CD14-positive monocyte (primary cell): Measurements from ENCODE around the gene SNPH. TPM values are rescaled to one million over a fixed set of nuclear protein-coding genes. Genes with fewer than 3 reads are reported as not detected.

Experiments used
- DNase-seq, 3 donors: peaks; one replicate each; pipeline ENCODE4 v3.0.0-alpha.2; 2011 to 2022
- H2AFZ ChIP-seq: 2 replicates; pipeline ENCODE4 v1.6.0; 2012; ENCODE audit warnings: mild to moderate bottlenecking, low read depth, low read length, inconsistent platforms; ENCODE audit not compliant: insufficient read depth, poor library complexity, severe bottlenecking
- H3K27ac ChIP-seq, 2 donors: 1 replicate in 1 of 2; 2 replicates in 1 of 2; pipeline ENCODE4 v1.5.1; 2012 to 2013; ENCODE audit warnings: low read length in 2 of 2, control low read depth in 1 of 2, inconsistent platforms in 1 of 2, low read depth in 1 of 2, mild to moderate bottlenecking in 1 of 2
- H3K27me3 ChIP-seq, 2 donors: one replicate each; pipeline versions ENCODE4 v1.6.0 to v1.6.1; 2011 to 2013; ENCODE audit warnings: low read length in 2 of 2; ENCODE audit not compliant: control insufficient read depth in 2 of 2, insufficient read depth in 2 of 2
- H3K36me3 ChIP-seq, 2 donors: replicated peaks in 1 of 2; 1 replicate in 1 of 2; 2 replicates in 1 of 2; pipeline versions ENCODE4 v1.5.1 to v1.6.1; 2012 to 2013; ENCODE audit warnings: low read length in 2 of 2, control low read depth in 1 of 2, inconsistent platforms in 1 of 2, mild to moderate bottlenecking in 1 of 2; ENCODE audit not compliant: insufficient read depth in 2 of 2, control insufficient read depth in 1 of 2
- H3K4me1 ChIP-seq, 2 donors: 1 replicate in 1 of 2; 2 replicates in 1 of 2; pipeline versions ENCODE4 v1.5.1 to v1.6.1; 2012 to 2013; ENCODE audit warnings: low read length in 2 of 2, control low read depth in 1 of 2, inconsistent platforms in 1 of 2, mild to moderate bottlenecking in 1 of 2, moderate library complexity in 1 of 2; ENCODE audit not compliant: insufficient read depth in 2 of 2, control insufficient read depth in 1 of 2
- H3K4me2 ChIP-seq: replicated peaks from 2 replicates; pipeline ENCODE3; 2012; ENCODE audit warnings: low read length, moderate library complexity, mild to moderate bottlenecking; ENCODE audit not compliant: poor library complexity, severe bottlenecking; ENCODE audit errors: extremely low read depth
- H3K4me3 ChIP-seq, 3 experiments: fragments of 200-600 bp in 1 of 3; sonication (generic) in 1 of 3; replicated peaks in 1 of 3; 1 replicate in 2 of 3; 2 replicates in 1 of 3; pipeline ENCODE4 v1.5.1; 2011 to 2013; ENCODE audit warnings: low read length in 3 of 3, mild to moderate bottlenecking in 3 of 3, control low read depth in 2 of 3, low read depth in 2 of 3, inconsistent platforms in 1 of 3, moderate library complexity in 1 of 3
- H3K79me2 ChIP-seq: 2 replicates; pipeline ENCODE4 v1.6.0; 2012; ENCODE audit warnings: mild to moderate bottlenecking, control low read depth, inconsistent platforms, low read length, moderate library complexity; ENCODE audit not compliant: insufficient read depth
- H3K9ac ChIP-seq: 2 replicates; pipeline ENCODE4 v1.6.0; 2017; ENCODE audit warnings: low read length, mild to moderate bottlenecking; ENCODE audit not compliant: insufficient read depth, poor library complexity, severe bottlenecking
- H3K9me3 ChIP-seq, 2 donors: replicated peaks in 1 of 2; 1 replicate in 1 of 2; 2 replicates in 1 of 2; pipeline versions ENCODE4 v1.5.1 to v1.6.1; 2012 to 2013; ENCODE audit warnings: low read length in 2 of 2, control low read depth in 1 of 2; ENCODE audit not compliant: control insufficient read depth in 1 of 2, insufficient read depth in 1 of 2
- H4K20me1 ChIP-seq: 2 replicates; pipeline ENCODE4 v1.6.0; 2012; ENCODE audit warnings: mild to moderate bottlenecking, low read length, control low read depth, moderate library complexity; ENCODE audit not compliant: insufficient read depth
- H3K27ac Mint-ChIP-seq, 7 donors: one replicate each; pipeline ENCODE4 v1.8.0; 2020; ENCODE audit warnings: mild to moderate bottlenecking in 7 of 7, mixed read lengths in 7 of 7, moderate library complexity in 6 of 7, inconsistent platforms in 2 of 7
- H3K27me3 Mint-ChIP-seq, 3 donors: one replicate each; pipeline ENCODE4 v1.8.0; 2021 to 2022; ENCODE audit warnings: low read depth in 3 of 3, mild to moderate bottlenecking in 3 of 3, mixed read lengths in 3 of 3, moderate library complexity in 3 of 3, inconsistent platforms in 1 of 3
- H3K36me3 Mint-ChIP-seq, 2 donors: one replicate each; pipeline ENCODE4 v1.8.0; 2020; ENCODE audit warnings: mixed read lengths in 2 of 2, inconsistent platforms in 1 of 2, mild to moderate bottlenecking in 1 of 2
- H3K4me1 Mint-ChIP-seq: one replicate; pipeline ENCODE4 v1.8.0; 2020; ENCODE audit warnings: mild to moderate bottlenecking, mixed read lengths
- H3K4me3 Mint-ChIP-seq, 2 donors: one replicate each; pipeline ENCODE4 v1.8.0; 2020; ENCODE audit warnings: mild to moderate bottlenecking in 2 of 2, mixed read lengths in 2 of 2, moderate library complexity in 1 of 2
- H3K9me3 Mint-ChIP-seq, 7 donors: one replicate each; pipeline ENCODE4 v1.8.0; 2020 to 2022; ENCODE audit warnings: mixed read lengths in 7 of 7, mild to moderate bottlenecking in 6 of 7, moderate library complexity in 6 of 7, inconsistent platforms in 2 of 7
- CTCF ChIP-seq: fragments of 200-600 bp; IDR thresholded peaks from one replicate; pipeline ENCODE4 v1.8.0; 2022; ENCODE audit warnings: antibody characterized with exemption, mild to moderate bottlenecking
- WGBS: methylation state at CpG from one replicate; pipeline ENCODE4 v1.1.5; 2013; ENCODE audit warnings: missing lambda C conversion rate; ENCODE audit not compliant: insufficient coverage; 5-methylcytosine and 5-hydroxymethylcytosine counted together
- intact Hi-C, 2 donors: fragments of 100-400 bp; cut with micrococcal nuclease; formaldehyde crosslinking; loops; one replicate each; pipeline versions ENCODE4 v1.15.0 to v1.15.1; 2023
- polyA plus RNA-seq, 3 donors: library from polyadenylated mRNA; depleted of rRNA in 1 of 3; unstranded in 2 of 3; stranded (reverse) in 1 of 3; fragments of 300-500 nt in 2 of 3; fragments of >200 nt in 1 of 3; fragmentation: Illumina TruSeq in 2 of 3; gene quantifications; 1 replicate in 2 of 3; 2 replicates in 1 of 3; pipeline ENCODE4 v1.2.3, GENCODE V29; 2012 to 2021

Gene SNPH
- polyA plus RNA-seq, 3 donors = 0.07 to 0.10 TPM; not detected in 1

DNA sequence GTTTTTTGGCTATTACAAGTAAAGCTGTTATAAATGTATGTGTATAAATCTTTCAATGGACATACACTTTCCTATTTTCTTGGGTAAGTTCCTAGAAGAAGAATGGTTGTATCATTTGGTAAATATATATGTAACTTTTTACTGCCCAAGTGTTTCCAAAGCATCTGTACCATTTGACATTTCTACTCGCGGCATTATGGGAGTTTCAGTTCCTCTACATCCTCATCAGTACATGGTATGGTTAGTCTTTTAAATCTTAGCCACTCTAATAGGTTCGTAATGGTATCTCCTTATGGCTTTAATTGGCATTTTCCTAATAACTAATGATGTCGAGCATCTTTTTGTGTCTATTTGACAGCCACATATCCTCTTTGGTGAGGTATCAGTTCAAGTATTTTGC lies 12.9 kb downstream of the SNPH start:
- no peak for DNase-seq
- no peaks in the 10 kb centered on the region for H3K4me1 ChIP-seq
- Mint-ChIP-seq H3K36me3 (no peaks in the 10 kb centered on the region), H3K4me1 (no peaks in the 10 kb centered on the region), H3K27me3 (peaks cover 0 to 5% (median 2%) of the 10 kb centered on the region in 3 donors), H3K4me3 (no peak overlapping the region), H3K9me3 (no peaks in the 10 kb centered on the region), H3K27ac (no peak overlapping the region)
- intact Hi-C loops = no loop called here
- no peak for TF ChIP-seq CTCF
- H3K9ac ChIP-seq = no peak overlapping the region
- H2AFZ ChIP-seq = no peak overlapping the region
- H4K20me1 ChIP-seq = no peaks in the 10 kb centered on the region
- H3K79me2 ChIP-seq = no peaks in the 10 kb centered on the region
- no peaks in the 10 kb centered on the region for H3K36me3 ChIP-seq
- no peak overlapping the region for H3K27ac ChIP-seq
- no peak overlapping the region for H3K4me3 ChIP-seq
- no peaks in the 10 kb centered on the region for H3K27me3 ChIP-seq
- WGBS = no CpG with 5 or more reads among the region's 4 CpGs
- no peak overlapping the region for H3K4me2 ChIP-seq
- H3K9me3 ChIP-seq = no peaks in the 10 kb centered on the region

DNA sequence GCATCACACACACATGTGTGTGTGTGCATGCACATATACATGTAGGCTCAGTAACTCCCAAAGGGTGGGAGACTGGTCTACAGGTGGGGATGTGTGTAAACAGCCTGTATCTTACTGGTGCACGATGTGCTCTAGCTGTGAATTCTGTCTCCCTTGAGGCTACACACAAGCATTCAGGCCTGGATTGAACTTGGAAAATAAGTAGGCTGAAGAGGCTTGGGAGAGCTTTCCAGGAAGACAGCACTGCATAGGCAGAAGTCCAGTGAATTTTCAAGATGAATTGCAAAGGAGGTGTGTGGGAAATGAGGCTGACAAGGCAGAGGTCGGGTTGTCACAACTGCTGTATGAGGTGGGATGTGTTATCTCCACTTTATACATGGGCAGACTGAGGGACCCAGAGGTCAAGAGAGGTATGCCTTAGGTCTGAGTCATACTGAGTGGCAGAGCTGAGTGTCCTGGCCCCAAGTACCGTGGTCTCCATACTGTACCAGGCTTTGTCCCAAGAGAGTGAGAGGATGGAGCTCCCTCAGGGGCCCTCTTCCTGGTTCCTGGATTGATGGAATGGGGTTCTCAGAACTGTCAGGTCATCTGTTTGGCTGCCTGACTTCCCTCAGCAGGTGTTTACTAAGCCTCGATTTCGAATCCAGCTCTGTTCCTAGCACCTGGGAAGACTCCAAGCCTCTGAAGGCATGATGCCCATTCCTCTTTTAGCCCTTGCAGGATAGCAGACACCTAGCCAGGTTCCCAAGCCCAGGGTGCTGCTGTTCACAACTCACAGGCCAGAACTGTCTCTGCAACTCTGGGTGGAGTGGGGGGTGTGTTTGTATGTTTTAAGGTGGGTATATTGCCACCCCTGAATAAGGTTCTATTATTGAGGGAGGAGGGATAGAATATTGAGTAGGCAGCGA lies 14.4 kb downstream of the SNPH start:
- Mint-ChIP-seq H3K9me3 (no peaks in the 10 kb centered on the region), H3K27me3 (peaks cover 1 to 8% (median 5%) of the 10 kb centered on the region in 3 donors), H3K4me1 (no peaks in the 10 kb centered on the region), H3K4me3 (no peak overlapping the region), H3K36me3 (no peaks in the 10 kb centered on the region), H3K27ac (no peak overlapping the region)
- Histone ChIP-seq H3K4me3 (no peak overlapping the region), H3K4me2 (no peak overlapping the region), H3K4me1 (no peaks in the 10 kb centered on the region), H3K79me2 (no peaks in the 10 kb centered on the region), H3K9ac (no peak overlapping the region), H3K9me3 (no peaks in the 10 kb centered on the region), H4K20me1 (no peaks in the 10 kb centered on the region), H3K27ac (no peak overlapping the region), H3K27me3 (no peaks in the 10 kb centered on the region), H2AFZ (no peak overlapping the region), H3K36me3 (no peaks in the 10 kb centered on the region)
- 85% methylated on average over 5 of the region's 6 CpGs for WGBS
- no peak for TF ChIP-seq CTCF
- intact Hi-C loops = no loop called here
- DNase-seq = no peak
